ENCODE data around the gene CCDC167.

- no peak for TF ChIP-seq SUZ12 (IDR thresholded peaks at IDR 0.05; ENCODE audit: extremely low read depth, insufficient read depth, insufficient read length)
- no peak for TF ChIP-seq YY1 (IDR thresholded peaks at IDR 0.05; ENCODE audit: insufficient read depth, insufficient read length)
Observed at GRCh38 chr6:37485291-37485702, 14.4 kb downstream of the CCDC167 start.

Data from NT2/D1 (cell line).